Hematopoietic multipotent progenitor cell (in vitro differentiated cells): Measurements from ENCODE around the gene SARNP. TPM values are rescaled to one million over a fixed set of nuclear protein-coding genes. Genes with fewer than 3 reads are reported as not detected.
"Not testable (repeated sequence)": the region's sequence is repeated elsewhere in the genome, so short reads cannot be mapped to it uniquely, and the experiment has no call there.

Experiments used
- DNase-seq, 3 donors: peaks; one replicate each; pipeline ENCODE4 v3.0.0-alpha.2; 2011 to 2015; ENCODE audit warnings: low read depth in 2 of 3, low spot score in 2 of 3
- total RNA-seq: library from RNA; depleted of rRNA; stranded (reverse); fragments of >200 nt; gene quantifications from one replicate; pipeline ENCODE4 v1.2.3, GENCODE V29; 2012

The SARNP gene
- total RNA-seq, 1 donor: 23.2 TPM

DNA sequence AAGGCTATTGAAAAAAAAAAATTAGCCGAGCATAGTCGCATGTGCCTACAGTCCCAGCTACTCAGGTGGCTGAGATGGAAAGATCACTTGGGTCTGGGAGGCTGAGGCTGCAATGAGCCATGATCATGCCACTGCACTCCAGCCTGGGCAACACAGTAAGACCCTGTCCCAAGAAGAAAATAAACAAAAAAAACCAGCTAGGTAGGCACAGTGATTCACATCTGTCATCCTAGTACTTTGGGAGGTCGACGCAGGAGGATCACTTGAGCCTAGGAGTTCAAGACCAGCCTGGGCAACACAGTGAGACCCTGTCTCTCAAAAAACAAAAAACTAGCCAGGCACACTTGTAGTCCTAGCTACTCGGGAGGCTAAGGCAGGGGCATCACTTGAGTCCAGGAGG, 8.2 kb downstream of the SARNP start:
- DNase-seq: no peak

DNA sequence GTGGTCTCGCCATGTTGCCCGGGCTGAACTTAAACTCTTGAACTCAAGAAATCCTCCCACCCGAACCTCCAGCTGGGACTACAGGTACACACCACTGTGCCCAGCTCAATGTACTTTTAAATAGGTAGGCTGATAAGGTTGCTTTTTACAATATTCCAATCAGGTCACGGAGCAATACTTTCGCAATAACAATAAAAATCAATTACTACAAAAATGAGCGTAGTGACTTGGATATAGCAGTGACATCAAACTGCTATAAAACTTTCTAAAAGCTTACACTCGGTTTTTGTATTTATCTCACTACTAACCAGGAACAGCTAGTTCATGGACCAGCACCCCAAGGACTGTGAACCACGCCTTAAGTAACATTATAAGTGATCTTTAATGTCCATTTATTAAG, 10.5 kb downstream of the SARNP start:
- no peak for DNase-seq

DNA sequence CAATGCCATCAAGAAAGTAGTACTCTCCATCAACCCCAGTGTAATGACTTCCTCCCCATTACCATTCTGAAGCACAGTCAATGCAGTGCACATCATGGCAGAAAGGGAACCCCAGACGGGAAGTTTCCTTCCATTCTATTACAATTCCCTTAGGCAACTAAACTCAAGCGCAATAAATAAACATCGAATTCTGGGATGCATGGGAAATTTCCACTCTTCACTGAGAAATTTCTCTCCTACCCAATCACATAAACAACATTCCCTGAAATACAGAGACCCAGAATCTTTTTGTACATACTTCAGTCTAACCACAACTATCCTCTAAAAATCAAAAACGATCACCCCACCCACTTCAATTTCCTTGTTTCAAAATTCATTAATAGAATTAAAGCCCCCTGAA, 20.0 kb downstream of the SARNP start:
- no peak for DNase-seq

GRCh38 chr12:55797068-55797467, 20.5 kb downstream of the SARNP start:
- DNase-seq: peak in 2 of 3 donors; percentile 46 to 70

- no peak for DNase-seq
These were observed 21.6 kb downstream of the SARNP start for GRCh38 chr12:55795950-55796349.

- no peak for DNase-seq
These were observed 27.6 kb downstream of the SARNP start for GRCh38 chr12:55789893-55790292.

DNA sequence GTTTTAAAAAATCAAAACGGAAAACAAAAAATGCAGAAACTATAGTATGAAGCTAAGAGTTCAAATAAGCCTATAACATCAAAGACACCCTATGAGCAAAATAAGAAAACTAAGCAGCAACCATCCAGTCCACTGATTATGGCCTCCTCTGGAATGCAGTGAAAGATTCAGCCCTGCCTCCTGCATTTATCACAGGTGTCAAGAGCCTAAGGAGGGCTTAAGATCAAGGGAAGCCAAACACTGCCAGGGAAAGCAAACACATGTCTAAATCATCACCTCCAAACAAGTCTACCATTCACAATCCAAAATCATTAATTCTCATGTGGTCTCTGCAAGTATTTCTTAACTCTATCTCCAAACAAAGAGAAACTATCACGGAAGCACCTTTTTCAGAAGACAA, 28.4 kb downstream of the SARNP start:
- no peak for DNase-seq

DNA sequence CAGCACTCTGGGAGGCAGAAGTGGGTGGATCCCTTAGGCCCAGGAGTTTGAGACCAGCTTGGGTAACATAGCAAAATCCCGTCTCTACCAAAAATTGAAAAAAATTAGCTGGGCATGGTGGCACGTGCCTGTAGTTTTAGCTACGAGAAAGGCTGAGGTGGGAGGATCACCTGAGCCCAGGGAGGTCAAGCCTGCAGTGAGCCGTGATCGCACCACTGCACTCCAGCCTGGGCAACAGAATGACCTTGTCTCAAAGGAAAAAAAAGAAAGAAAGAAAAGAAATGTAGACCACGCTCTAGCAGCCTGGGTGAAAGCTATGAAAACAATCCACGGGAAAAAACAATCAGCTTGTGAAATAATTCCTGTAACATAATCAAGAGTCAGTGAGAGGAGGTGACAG, 29.0 kb downstream of the SARNP start:
- DNase-seq: no peak

GRCh38 chr12:55780685-55781084, 36.8 kb downstream of the SARNP start:
- DNase-seq: peak in 2 of 3 donors; percentile 31 to 48

- no peak for DNase-seq
These were observed 39.7 kb downstream of the SARNP start for GRCh38 chr12:55777856-55778255.

- DNase-seq: no peak
These were observed 45.8 kb downstream of the SARNP start for GRCh38 chr12:55771736-55772135.

DNA sequence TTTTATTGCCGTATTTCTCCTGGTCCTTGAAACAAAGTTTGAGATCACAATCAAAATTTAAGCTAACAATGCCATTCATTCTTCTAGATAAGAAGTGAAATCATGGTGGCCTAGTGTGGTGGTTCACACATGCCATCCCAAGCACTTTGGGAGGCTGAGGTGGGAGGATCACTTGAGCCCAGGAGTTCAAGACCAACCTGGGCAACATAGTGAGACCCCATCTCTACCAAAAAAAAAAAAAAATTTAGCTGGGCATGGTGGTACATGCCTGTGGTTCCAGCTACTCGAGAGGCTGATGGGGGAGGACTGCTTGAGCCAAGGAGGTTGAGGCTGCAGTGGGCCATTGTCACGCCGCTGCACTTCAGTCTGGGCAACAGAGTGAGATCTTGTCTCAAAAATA, 50.4 kb downstream of the SARNP start:
- DNase-seq: no peak

- DNase-seq: no peak
These were observed 51.7 kb downstream of the SARNP start for GRCh38 chr12:55765736-55766290.

GRCh38 chr12:55762646-55763045, 54.9 kb downstream of the SARNP start:
- no peak for DNase-seq

DNA sequence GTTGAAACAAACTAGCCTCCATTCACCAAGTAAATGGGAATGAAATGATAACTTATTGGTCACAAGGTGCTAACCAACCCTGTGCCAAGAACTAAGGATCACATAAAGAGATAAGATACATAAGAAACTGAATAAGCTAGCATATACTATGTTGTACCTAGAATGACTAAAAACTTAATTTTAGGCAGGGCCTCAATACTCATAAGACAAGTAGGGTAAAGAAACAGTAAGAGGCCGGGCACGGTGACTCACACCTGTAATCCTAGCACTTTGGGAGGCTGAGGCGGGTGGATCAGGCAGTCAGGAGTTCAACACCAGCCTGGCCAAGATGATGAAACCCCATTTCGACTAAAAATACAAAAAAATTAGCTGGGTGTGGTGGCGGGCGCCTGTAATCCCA, 56.9 kb downstream of the SARNP start:
- no peak for DNase-seq

GRCh38 chr12:55758575-55758974, 58.9 kb downstream of the SARNP start:
- DNase-seq: not testable (repeated sequence)

DNA sequence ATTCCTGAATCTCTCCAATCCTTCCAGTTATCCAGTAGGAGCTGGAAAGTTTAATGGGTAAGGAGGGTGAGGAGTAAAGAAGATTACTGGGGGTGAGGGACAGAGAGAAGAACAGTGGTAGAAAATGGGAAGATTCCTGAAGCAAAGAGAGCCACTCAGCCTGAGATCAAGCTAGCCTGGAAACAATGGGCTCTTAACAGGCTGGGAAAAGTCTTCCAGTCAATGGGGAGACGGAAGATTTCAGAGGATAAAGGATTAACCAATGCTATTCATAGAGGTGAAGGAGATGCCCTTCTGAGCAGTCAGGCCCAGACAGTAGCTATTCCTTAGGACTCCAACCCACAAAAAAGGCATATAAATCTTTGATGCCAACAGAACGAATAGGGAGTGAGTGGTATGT, 59.8 kb downstream of the SARNP start:
- DNase-seq: no peak

GRCh38 chr12:55755246-55755645, 62.3 kb downstream of the SARNP start:
- no peak for DNase-seq

GRCh38 chr12:55748230-55748993, 69.1 kb downstream of the SARNP start:
- DNase-seq: no peak

DNA sequence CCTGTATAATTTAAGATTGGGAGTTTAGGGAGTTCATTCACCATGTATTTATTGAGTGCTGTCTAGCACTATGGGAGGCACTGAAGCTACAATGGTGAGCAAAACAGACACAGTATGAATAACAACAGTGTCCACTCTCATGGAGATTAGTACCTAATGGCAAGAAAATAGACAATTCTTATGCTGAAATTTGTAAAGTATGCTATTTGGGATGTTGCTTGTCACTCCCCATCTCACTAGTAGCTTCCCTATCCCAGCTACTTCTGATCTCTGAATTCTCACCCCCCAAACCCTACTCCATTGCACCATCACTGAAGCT, 70.7 kb downstream of the SARNP start:
- DNase-seq: no peak

DNA sequence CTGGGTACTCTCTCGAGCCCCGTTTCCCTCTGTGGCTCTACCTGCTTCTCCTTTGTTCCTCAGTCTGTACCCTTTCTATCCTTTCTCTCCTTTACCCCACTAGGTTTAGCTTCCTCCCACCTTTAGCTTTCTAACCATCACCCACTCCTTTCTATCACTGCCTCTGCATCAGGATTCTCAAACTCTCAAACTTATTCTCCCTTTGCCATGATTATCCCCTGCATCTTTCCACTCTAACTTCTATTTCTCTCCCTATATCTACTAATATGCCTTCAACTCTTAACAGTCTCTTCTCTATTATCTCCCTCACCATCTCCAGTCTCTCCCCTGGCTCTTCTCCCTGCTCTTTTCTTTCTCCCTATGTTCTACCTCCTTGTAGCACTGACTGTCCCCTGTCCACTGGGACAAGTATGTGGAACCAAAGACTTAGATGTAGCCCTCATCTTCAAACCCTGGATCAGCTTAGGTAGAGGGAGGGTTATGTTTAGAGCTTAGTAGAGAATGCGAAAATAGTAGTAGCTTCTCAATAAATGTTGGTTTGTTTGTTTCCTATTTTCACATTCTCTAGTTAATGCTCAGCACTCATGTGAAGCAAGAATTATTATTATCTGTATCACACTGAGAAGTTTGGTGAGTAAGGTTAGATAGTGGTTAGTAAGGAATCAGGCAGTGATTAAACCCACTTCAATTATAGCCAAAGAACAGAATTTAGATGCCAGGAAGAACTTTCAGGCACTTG, 71.2 kb downstream of the SARNP start:
- DNase-seq: no peak
